NB4 (cell line): ENCODE data around the gene SEMA4B.

Experiments
- CTCF ChIP-seq: IDR thresholded peaks from one replicate; pipeline ENCODE4 v1.5.1; 2012; ENCODE audit warnings: low read depth, low read length
- MAX ChIP-seq: IDR thresholded peaks from 2 replicates; pipeline ENCODE4 v1.6.1; 2011; ENCODE audit warnings: low read depth, low read length
- MYC ChIP-seq: IDR thresholded peaks from 2 replicates; pipeline ENCODE4 v1.6.1; 2011; ENCODE audit warnings: low read depth, low read length
- POLR2A ChIP-seq: IDR thresholded peaks from 2 replicates; pipeline ENCODE4 v1.6.1; 2011; ENCODE audit warnings: mild to moderate bottlenecking; ENCODE audit not compliant: insufficient read length; ENCODE audit errors: extremely low read depth

- no peak for TF ChIP-seq CTCF
- TF ChIP-seq POLR2A, result no peak
- TF ChIP-seq MYC, result no peak
- no peak for TF ChIP-seq MAX
These were observed 11.2 kb upstream of the SEMA4B start for GRCh38 chr15:90189781-90190467.
